ENCODE measurements around the gene GGCT. TPM values are rescaled to one million over a fixed set of nuclear protein-coding genes. Genes with fewer than 3 reads are reported as not detected.
A peak's percentile ranks its signal among the peaks of the same experiment; 100 is the strongest.

Gene GGCT
- total and polyA plus RNA-seq, 5 donors from 2014 or later = 10.9 to 32.7 (median 26.1) TPM

DNA sequence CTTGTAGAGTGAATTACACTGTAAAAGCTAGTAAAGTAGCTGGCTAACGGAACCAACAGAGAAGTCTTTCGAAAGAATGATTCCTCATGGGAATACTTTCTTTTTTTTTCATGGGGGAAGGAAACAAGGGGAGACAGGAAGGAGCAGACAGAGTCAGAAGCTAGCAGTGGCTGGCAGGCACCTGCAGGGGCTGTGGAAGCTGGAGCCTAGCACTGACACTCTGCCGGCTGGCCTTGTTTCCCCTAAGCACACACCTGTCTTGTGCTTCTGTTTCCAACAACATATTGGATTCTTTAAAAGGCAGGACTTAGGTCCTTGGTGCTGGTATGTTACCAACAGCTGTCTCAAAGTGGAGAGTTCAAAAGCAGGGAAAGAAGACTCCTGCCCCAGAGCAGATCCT, 50.7 kb downstream of the GGCT start:
- H3K9me3 Mint-ChIP-seq = no peaks in the 10 kb centered on the region
- no peaks in the 10 kb centered on the region for H3K4me1 Mint-ChIP-seq
- DNase-seq (no peak), ATAC-seq (ENCODE audit: low read depth in 2 of 2) (no peak)
- H3K4me3 ChIP-seq (ENCODE audit: low read depth, low read length) = no peak overlapping the region
- H3K27ac Mint-ChIP-seq = peak overlapping the region in 1 of 3 donors; percentile 37
- H3K36me3 Mint-ChIP-seq = peaks cover 40% of the 10 kb centered on the region
- no peaks in the 10 kb centered on the region for H3K27me3 ChIP-seq (ENCODE audit: control insufficient read depth, insufficient read depth, low read length)
- H3K27me3 Mint-ChIP-seq = no peaks in the 10 kb centered on the region
- no peak overlapping the region for H3K4me3 Mint-ChIP-seq
- H3K36me3 ChIP-seq (ENCODE audit: control insufficient read depth, insufficient read depth, low read length) = peaks cover 63% of the 10 kb centered on the region
- H3K27ac ChIP-seq (ENCODE audit: insufficient read depth, low read length, poor library complexity, severe bottlenecking) = no peak overlapping the region
- H3K9me3 ChIP-seq (ENCODE audit: control insufficient read depth in 2 of 2, low read length in 2 of 2) = no peaks in the 10 kb centered on the region
- H3K4me1 ChIP-seq (ENCODE audit: control insufficient read depth, insufficient read depth, low read length, poor library complexity, severe bottlenecking) = no peaks in the 10 kb centered on the region

DNA sequence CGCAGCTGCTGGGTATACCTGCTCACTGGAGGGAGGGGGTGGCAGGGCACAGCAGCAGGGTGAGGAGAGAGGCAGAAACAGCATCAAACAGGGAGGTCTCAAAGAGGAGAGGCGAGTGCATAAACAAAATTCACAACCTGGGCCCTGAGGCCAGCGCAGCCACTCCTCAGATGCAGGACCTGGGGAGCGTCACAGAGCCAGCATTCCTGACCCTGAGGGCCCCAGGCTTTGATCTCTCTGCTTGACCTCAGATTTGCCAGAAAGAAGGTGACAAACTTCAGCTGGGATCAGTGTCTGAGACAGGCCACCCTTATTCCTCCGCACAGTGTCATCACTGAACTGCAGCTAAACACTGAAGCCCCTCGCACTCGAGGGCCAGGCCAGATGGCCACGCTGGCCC, 51.6 kb downstream of the GGCT start:
- H3K27me3 Mint-ChIP-seq = no peaks in the 10 kb centered on the region
- no peaks in the 10 kb centered on the region for H3K9me3 Mint-ChIP-seq
- H3K36me3 Mint-ChIP-seq = peaks cover 40% of the 10 kb centered on the region
- Histone ChIP-seq H3K9me3 (ENCODE audit: control insufficient read depth in 2 of 2, low read length in 2 of 2) (no peaks in the 10 kb centered on the region), H3K27ac (ENCODE audit: insufficient read depth, low read length, poor library complexity, severe bottlenecking) (no peak overlapping the region), H3K27me3 (ENCODE audit: control insufficient read depth, insufficient read depth, low read length) (no peaks in the 10 kb centered on the region), H3K4me1 (ENCODE audit: control insufficient read depth, insufficient read depth, low read length, poor library complexity, severe bottlenecking) (no peaks in the 10 kb centered on the region), H3K4me3 (ENCODE audit: low read depth, low read length) (no peak overlapping the region), H3K36me3 (ENCODE audit: control insufficient read depth, insufficient read depth, low read length) (peaks cover 70% of the 10 kb centered on the region)
- no peak for ATAC-seq (ENCODE audit: low read depth in 2 of 2)
- DNase-seq = no peak
- H3K4me3 Mint-ChIP-seq = no peak overlapping the region
- no peaks in the 10 kb centered on the region for H3K4me1 Mint-ChIP-seq
- H3K27ac Mint-ChIP-seq = peak overlapping the region in 2 of 3 donors; percentile 37 to 43

DNA sequence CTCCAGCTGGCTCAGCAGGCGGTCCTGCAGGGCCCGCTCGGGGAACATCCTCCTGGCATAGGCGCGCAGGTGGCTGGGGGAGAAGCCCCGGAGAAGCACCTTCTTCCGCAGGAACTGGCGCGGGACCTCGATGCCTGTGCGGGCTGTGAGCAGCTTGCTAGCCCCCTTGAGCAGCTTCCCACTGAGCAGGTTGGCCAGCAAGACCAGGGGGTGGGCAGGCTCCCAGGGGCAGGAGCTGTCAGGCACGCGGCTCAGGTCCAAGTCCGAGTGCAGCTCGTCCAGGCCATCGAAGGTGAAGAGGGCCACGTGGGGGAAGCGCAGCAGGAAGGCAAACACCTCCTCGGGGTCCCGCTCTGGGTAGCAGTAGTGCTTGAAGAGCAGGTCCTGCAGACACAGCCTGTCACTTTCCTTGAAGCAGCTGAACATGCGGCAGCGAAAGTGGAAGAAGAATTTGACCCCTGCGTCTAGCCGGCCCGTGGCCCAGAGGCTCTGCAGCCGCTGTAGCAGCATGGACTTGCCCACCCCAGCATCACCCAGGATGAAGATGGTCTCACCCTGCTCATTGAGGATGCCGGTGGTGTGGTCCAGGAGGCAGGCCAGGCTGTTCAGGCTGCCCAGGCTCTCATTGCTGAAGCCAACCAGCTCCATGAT, 52.2 kb downstream of the GGCT start:
- Histone ChIP-seq H3K27ac (ENCODE audit: insufficient read depth, low read length, poor library complexity, severe bottlenecking) (no peak overlapping the region), H3K4me3 (ENCODE audit: low read depth, low read length) (no peak overlapping the region), H3K27me3 (ENCODE audit: control insufficient read depth, insufficient read depth, low read length) (no peaks in the 10 kb centered on the region), H3K36me3 (ENCODE audit: control insufficient read depth, insufficient read depth, low read length) (peaks cover 77% of the 10 kb centered on the region), H3K9me3 (ENCODE audit: control insufficient read depth in 2 of 2, low read length in 2 of 2) (no peaks in the 10 kb centered on the region), H3K4me1 (ENCODE audit: control insufficient read depth, insufficient read depth, low read length, poor library complexity, severe bottlenecking) (no peaks in the 10 kb centered on the region)
- DNase-seq (no peak), ATAC-seq (ENCODE audit: low read depth in 2 of 2) (no peak)
- Mint-ChIP-seq H3K27ac (no peak overlapping the region), H3K9me3 (no peaks in the 10 kb centered on the region), H3K4me3 (no peak overlapping the region), H3K36me3 (peaks cover 46% of the 10 kb centered on the region), H3K27me3 (no peaks in the 10 kb centered on the region), H3K4me1 (no peaks in the 10 kb centered on the region)

DNA sequence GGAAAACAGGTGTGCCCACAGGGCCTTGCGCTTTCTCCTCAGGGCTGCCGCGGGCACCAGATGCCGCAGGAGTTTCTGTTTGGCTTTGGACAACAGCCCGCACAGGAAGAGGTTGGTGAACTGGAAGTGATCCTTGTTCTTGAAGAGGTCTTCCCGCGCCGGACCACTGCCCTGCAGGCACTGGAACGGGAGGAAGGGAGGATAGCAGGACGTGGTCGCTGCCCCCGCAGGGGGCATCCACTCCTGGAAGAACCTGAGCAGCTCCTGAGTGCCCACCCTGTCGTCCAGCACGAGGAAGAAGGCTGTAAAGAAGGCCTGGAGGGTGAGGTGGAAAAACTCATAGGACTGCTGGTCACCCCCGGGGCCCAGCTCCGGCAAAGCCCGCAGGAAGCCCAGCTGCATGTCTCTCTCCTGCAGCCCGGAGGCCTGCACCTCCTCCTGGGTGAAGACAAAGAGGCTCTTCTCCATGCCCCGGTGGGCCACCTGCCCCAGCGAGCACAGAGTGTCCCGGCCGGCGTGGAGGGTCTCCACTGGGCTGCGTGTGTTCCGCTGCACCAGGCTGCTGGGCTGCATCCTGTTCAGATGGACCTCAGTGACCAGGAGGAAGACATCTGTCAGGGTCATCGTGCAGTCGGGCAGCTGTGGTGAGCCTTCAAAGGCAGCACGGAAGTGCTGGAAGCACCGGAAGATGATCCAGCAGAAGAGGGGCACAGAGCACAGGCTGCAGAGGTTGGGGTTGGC, 52.9 kb downstream of the GGCT start:
- no peak overlapping the region for H3K4me3 ChIP-seq (ENCODE audit: low read depth, low read length)
- Mint-ChIP-seq H3K27ac (no peak overlapping the region), H3K4me3 (no peak overlapping the region), H3K27me3 (no peaks in the 10 kb centered on the region), H3K36me3 (peaks cover 52% of the 10 kb centered on the region), H3K4me1 (peaks cover 0 to under 1% (median 0%) of the 10 kb centered on the region in 4 donors), H3K9me3 (no peaks in the 10 kb centered on the region)
- H3K27me3 ChIP-seq (ENCODE audit: control insufficient read depth, insufficient read depth, low read length) = no peaks in the 10 kb centered on the region
- ATAC-seq (ENCODE audit: low read depth in 2 of 2) = no peak
- H3K27ac ChIP-seq (ENCODE audit: insufficient read depth, low read length, poor library complexity, severe bottlenecking) = no peak overlapping the region
- H3K4me1 ChIP-seq (ENCODE audit: control insufficient read depth, insufficient read depth, low read length, poor library complexity, severe bottlenecking) = no peaks in the 10 kb centered on the region
- peaks cover 79% of the 10 kb centered on the region for H3K36me3 ChIP-seq (ENCODE audit: control insufficient read depth, insufficient read depth, low read length)
- DNase-seq = no peak
- H3K9me3 ChIP-seq (ENCODE audit: control insufficient read depth in 2 of 2, low read length in 2 of 2) = no peaks in the 10 kb centered on the region

DNA sequence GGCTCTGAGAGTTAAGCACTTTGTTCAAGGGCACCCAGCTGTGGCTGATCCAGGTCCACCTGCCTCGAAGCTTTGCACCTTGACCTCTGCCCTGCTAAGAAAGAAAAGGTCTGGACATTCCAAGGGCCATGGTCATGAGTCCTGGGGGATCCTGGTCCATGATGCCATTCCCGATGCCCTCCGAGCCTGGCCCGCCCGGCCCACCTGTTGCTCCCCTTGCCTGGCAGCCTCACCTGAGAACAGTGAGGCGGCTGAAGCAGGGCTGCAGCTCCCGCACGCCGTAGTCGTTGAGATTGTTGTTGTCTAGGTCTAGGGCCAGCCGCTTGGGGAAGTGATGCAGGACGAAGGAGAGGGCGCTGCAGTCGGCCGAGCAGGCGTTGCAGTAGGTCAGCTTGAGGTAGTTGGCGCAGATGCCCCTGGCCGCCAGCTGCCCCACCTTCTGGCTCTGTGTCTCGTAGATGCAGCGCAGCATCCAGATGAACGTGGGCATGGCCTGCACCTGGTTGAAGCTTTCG, 53.6 kb downstream of the GGCT start:
- H3K27me3 ChIP-seq (ENCODE audit: control insufficient read depth, insufficient read depth, low read length) = no peaks in the 10 kb centered on the region

DNA sequence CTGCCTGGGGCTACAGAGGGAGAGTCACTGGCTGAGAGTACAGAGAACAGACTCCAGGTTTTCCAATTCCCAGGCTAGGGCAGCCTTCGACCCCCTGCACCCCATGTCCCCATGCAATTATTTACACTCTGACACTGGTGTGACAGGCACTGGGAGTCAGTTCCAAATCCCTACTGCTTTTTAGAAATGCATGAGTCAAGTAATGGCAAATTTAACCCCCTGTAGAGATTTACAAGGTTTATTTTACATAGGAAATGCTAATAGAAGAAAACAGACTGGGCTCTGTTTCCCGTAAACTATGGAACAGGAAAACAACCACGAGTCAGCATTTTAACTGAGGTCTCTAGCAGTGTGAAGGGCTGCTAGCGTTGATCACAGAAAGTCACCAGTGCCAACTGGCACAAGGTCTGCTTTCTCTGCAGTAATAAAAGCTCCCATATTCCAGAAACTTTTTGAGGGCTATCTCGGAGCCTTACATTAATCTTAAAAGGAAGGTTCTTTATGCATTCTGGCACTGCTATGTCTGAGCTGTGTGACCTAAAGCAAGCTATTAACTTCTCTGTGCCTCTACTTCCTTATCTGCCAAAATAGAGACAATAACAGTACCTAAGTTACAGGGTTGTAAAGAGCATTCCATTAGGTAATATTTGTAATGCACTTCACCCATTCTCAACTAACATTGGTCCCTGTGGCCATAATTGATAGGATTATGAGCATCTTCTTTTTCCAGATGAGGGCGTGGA, 54.2 kb downstream of the GGCT start:
- peaks cover 53% of the 10 kb centered on the region for H3K36me3 Mint-ChIP-seq

More for the DNA sequence above, 53.6 kb downstream of the GGCT start:
- H3K9me3 Mint-ChIP-seq = no peaks in the 10 kb centered on the region
- Histone ChIP-seq H3K9me3 (ENCODE audit: control insufficient read depth in 2 of 2, low read length in 2 of 2) (no peaks in the 10 kb centered on the region), H3K36me3 (ENCODE audit: control insufficient read depth, insufficient read depth, low read length) (peaks cover 73% of the 10 kb centered on the region), H3K27ac (ENCODE audit: insufficient read depth, low read length, poor library complexity, severe bottlenecking) (no peak overlapping the region), H3K4me1 (ENCODE audit: control insufficient read depth, insufficient read depth, low read length, poor library complexity, severe bottlenecking) (peaks cover 5% of the 10 kb centered on the region), H3K4me3 (ENCODE audit: low read depth, low read length) (no peak overlapping the region)
- DNase-seq (no peak), ATAC-seq (ENCODE audit: low read depth in 2 of 2) (no peak)
- no peak overlapping the region for H3K4me3 Mint-ChIP-seq
- H3K27me3 Mint-ChIP-seq = no peaks in the 10 kb centered on the region
- H3K4me1 Mint-ChIP-seq = peaks cover 0 to 4% (median 1%) of the 10 kb centered on the region in 4 donors
- no peak overlapping the region for H3K27ac Mint-ChIP-seq
- peaks cover 53% of the 10 kb centered on the region for H3K36me3 Mint-ChIP-seq

DNA sequence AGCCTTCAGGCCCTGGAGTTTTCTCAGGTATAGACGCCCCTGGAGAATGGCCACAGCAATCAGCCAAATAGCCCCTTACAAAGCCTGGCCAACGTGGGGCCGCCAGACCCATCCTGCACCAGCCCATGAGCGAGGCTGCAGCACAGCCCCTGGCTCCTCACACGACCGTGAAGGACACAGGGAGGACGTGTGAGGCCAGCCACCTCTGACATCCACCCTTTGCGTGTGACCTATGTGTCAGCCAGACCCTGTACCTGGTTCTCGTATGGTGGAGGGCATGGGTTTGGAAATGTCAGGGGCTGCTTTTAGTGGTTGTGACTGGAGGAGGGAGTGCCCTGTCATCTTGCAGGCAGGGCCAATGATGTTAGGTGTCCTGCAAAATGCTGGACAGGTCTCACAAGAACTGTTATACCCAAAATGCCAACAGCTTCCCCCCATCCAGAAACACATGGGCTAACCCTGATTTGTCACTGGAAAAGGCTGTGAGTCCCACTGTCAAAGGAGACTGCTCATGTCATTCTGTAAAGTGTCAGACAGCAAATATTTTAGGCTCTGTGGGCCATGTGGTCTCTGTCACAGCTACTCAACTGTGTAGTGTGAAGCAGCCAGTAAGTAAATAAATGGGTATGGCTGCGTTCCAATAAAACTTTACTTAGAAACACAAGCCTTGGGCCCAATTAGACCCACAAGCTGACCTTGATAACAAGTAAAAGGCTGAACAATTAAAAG, 56.0 kb downstream of the GGCT start:
- no peak for ATAC-seq (ENCODE audit: low read depth in 2 of 2)
- H3K4me3 ChIP-seq (ENCODE audit: low read depth, low read length) = no peak overlapping the region
- Mint-ChIP-seq H3K9me3 (no peaks in the 10 kb centered on the region), H3K27me3 (no peaks in the 10 kb centered on the region), H3K4me3 (no peak overlapping the region), H3K36me3 (peaks cover 50% of the 10 kb centered on the region), H3K27ac (no peak overlapping the region), H3K4me1 (peaks cover 0 to 9% (median 5%) of the 10 kb centered on the region in 4 donors)
- H3K27me3 ChIP-seq (ENCODE audit: control insufficient read depth, insufficient read depth, low read length) = no peaks in the 10 kb centered on the region
- H3K36me3 ChIP-seq (ENCODE audit: control insufficient read depth, insufficient read depth, low read length) = peaks cover 53% of the 10 kb centered on the region
- DNase-seq = no peak
- H3K4me1 ChIP-seq (ENCODE audit: control insufficient read depth, insufficient read depth, low read length, poor library complexity, severe bottlenecking) = peaks cover 7% of the 10 kb centered on the region
- no peaks in the 10 kb centered on the region for H3K9me3 ChIP-seq (ENCODE audit: control insufficient read depth in 2 of 2, low read length in 2 of 2)
- H3K27ac ChIP-seq (ENCODE audit: insufficient read depth, low read length, poor library complexity, severe bottlenecking) = no peak overlapping the region

More for the DNA sequence above, 54.2 kb downstream of the GGCT start:
- H3K27me3 ChIP-seq (ENCODE audit: control insufficient read depth, insufficient read depth, low read length) = no peaks in the 10 kb centered on the region
- H3K4me1 ChIP-seq (ENCODE audit: control insufficient read depth, insufficient read depth, low read length, poor library complexity, severe bottlenecking) = peaks cover 7% of the 10 kb centered on the region
- H3K27ac ChIP-seq (ENCODE audit: insufficient read depth, low read length, poor library complexity, severe bottlenecking) = no peak overlapping the region
- H3K36me3 ChIP-seq (ENCODE audit: control insufficient read depth, insufficient read depth, low read length) = peaks cover 70% of the 10 kb centered on the region
- Mint-ChIP-seq H3K27ac (no peak overlapping the region), H3K9me3 (no peaks in the 10 kb centered on the region), H3K27me3 (no peaks in the 10 kb centered on the region), H3K4me1 (peaks cover 0 to 9% (median 5%) of the 10 kb centered on the region in 4 donors), H3K4me3 (no peak overlapping the region)
- no peak for ATAC-seq (ENCODE audit: low read depth in 2 of 2)
- no peak overlapping the region for H3K4me3 ChIP-seq (ENCODE audit: low read depth, low read length)
- no peak for DNase-seq
- H3K9me3 ChIP-seq (ENCODE audit: control insufficient read depth in 2 of 2, low read length in 2 of 2) = no peaks in the 10 kb centered on the region

Data from CD4-positive, CD25-positive, alpha-beta regulatory T cell (primary cell).